Astrocyte (in vitro differentiated cells and primary cell): ENCODE data around the gene HHIPL2. TPM values are rescaled to one million over a fixed set of nuclear protein-coding genes. Genes with fewer than 3 reads are reported as not detected.
"Not testable (repeated sequence)": the region's sequence is repeated elsewhere in the genome, so short reads cannot be mapped to it uniquely, and the experiment has no call there.

Experiments used
- DNase-seq: peaks from one replicate; pipeline ENCODE4 v3.0.0-alpha.2; 2010; ENCODE audit warnings: low read depth
- FAIRE-seq: peaks from 2 replicates; lab custom pipeline; 2011; peaks lifted over from hg19 to GRCh38; lab: Jason Lieb, UNC
- H2AFZ ChIP-seq: 2 replicates; pipeline ENCODE4 v1.6.0; 2012; ENCODE audit warnings: low read depth, low read length, inconsistent platforms
- H3K27ac ChIP-seq: 2 replicates; pipeline ENCODE4 v1.5.1; 2011; ENCODE audit warnings: low read depth, low read length, inconsistent platforms
- H3K27me3 ChIP-seq: 2 replicates; pipeline ENCODE4 v1.6.0; 2011; ENCODE audit warnings: low read length, inconsistent platforms; ENCODE audit not compliant: insufficient read depth
- H3K36me3 ChIP-seq: 2 replicates; pipeline ENCODE4 v1.5.1; 2011; ENCODE audit warnings: low read length, inconsistent platforms; ENCODE audit not compliant: insufficient read depth
- H3K4me1 ChIP-seq: 2 replicates; pipeline ENCODE4 v1.5.1; 2011; ENCODE audit warnings: low read length, inconsistent platforms; ENCODE audit not compliant: insufficient read depth
- H3K4me2 ChIP-seq: 2 replicates; pipeline ENCODE4 v1.6.0; 2012; ENCODE audit warnings: low read length, inconsistent platforms
- H3K4me3 ChIP-seq: 2 replicates; pipeline ENCODE4 v1.5.1; 2011; ENCODE audit warnings: low read depth, mild to moderate bottlenecking, low read length, inconsistent platforms; ENCODE audit not compliant: insufficient read depth
- H3K79me2 ChIP-seq: 2 replicates; pipeline ENCODE4 v1.6.0; 2012; ENCODE audit warnings: mild to moderate bottlenecking, low read length, inconsistent platforms; ENCODE audit not compliant: insufficient read depth
- H3K9ac ChIP-seq: 2 replicates; pipeline ENCODE4 v1.6.0; 2012; ENCODE audit warnings: mild to moderate bottlenecking, low read length, inconsistent platforms
- H3K9me3 ChIP-seq: 2 replicates; pipeline ENCODE4 v1.5.1; 2012; ENCODE audit warnings: low read depth, mild to moderate bottlenecking, low read length, inconsistent platforms; ENCODE audit not compliant: insufficient read depth
- H4K20me1 ChIP-seq: 2 replicates; pipeline ENCODE4 v1.6.0; 2012; ENCODE audit warnings: low read length, inconsistent platforms; ENCODE audit not compliant: insufficient read depth
- H3K27ac Mint-ChIP-seq: one replicate; pipeline ENCODE4 v1.8.0; 2021; ENCODE audit warnings: mild to moderate bottlenecking, mixed read lengths; ENCODE audit not compliant: unreplicated experiment
- H3K27me3 Mint-ChIP-seq: one replicate; pipeline ENCODE4 v1.8.0; 2021; ENCODE audit warnings: low read depth, mixed read lengths; ENCODE audit not compliant: unreplicated experiment
- H3K36me3 Mint-ChIP-seq: one replicate; pipeline ENCODE4 v1.8.0; 2021; ENCODE audit warnings: low read depth, mixed read lengths; ENCODE audit not compliant: unreplicated experiment
- H3K4me1 Mint-ChIP-seq: one replicate; pipeline ENCODE4 v1.8.0; 2021; ENCODE audit warnings: low read depth, mixed read lengths; ENCODE audit not compliant: unreplicated experiment
- H3K4me3 Mint-ChIP-seq: one replicate; pipeline ENCODE4 v1.8.0; 2021; ENCODE audit warnings: mild to moderate bottlenecking, moderate library complexity, mixed read lengths; ENCODE audit not compliant: unreplicated experiment
- H3K9me3 Mint-ChIP-seq: one replicate; pipeline ENCODE4 v1.8.0; 2021; ENCODE audit warnings: mild to moderate bottlenecking, mixed read lengths; ENCODE audit not compliant: unreplicated experiment
- EZH2 ChIP-seq: IDR thresholded peaks from 2 replicates; pipeline ENCODE4 v1.6.1; 2012; ENCODE audit warnings: mild to moderate bottlenecking, low read length, inconsistent platforms; ENCODE audit not compliant: insufficient read depth
- total RNA-seq: library from RNA; stranded (reverse); gene quantifications from 2 replicates; pipeline ENCODE4 v1.2.1, GENCODE V29; 2021

HHIPL2 gene
- total RNA-seq, 1 donor from 2014 or later, result 0.16 TPM

DNA sequence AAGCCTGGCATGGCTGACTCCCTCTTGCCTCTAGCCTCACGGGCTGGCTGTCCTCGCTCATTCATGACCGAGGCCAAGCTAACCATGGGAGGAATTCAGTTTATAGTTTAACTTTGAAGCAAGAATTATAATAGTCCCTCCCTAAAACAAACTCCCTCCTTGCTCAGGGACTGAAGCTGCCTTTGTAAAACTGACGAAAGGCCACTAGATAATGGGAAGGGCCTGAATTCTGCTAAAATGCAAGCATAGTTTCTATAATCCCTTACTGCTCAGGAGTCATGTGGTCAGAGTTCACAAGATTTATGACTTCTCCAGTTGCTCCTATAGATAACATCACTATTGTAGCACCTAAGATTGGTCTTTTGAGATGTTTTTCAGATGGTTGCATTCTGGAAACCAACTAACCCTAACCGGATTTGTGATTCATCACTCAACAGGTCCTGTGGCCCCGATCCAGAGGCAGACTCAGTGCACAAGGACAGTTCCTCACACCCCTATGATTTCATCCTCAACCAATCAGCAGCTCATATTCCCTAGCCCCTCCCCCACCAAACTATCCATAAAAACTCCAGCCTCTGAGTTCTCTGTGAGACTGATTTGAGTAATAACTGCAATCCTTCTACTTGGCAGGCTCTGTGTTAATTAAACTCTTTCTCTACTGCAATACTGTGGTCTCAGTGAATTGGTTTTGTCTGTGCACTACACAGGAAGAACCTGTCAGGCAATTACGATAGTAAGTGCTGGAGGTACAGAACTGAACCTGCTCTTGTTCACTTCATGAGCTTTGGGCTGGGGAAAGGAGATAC is 26.4 kb downstream of the HHIPL2 start:
- FAIRE-seq (no peak), DNase-seq (peak; percentile 33)
- Mint-ChIP-seq H3K9me3 (no peaks in the 10 kb centered on the region), H3K4me3 (no peak overlapping the region), H3K36me3 (no peaks in the 10 kb centered on the region), H3K27me3 (peaks cover 7% of the 10 kb centered on the region), H3K27ac (no peak overlapping the region), H3K4me1 (peaks cover 5% of the 10 kb centered on the region)
- Histone ChIP-seq H3K36me3 (no peaks in the 10 kb centered on the region), H3K27me3 (peaks cover 3% of the 10 kb centered on the region), H3K4me3 (no peak overlapping the region), H3K27ac (no peak overlapping the region), H2AFZ (no peak overlapping the region), H3K4me1 (no peaks in the 10 kb centered on the region), H4K20me1 (no peaks in the 10 kb centered on the region), H3K79me2 (no peaks in the 10 kb centered on the region), H3K9me3 (no peaks in the 10 kb centered on the region), H3K4me2 (no peak overlapping the region), H3K9ac (no peak overlapping the region)
- TF ChIP-seq EZH2, result no peak

DNA sequence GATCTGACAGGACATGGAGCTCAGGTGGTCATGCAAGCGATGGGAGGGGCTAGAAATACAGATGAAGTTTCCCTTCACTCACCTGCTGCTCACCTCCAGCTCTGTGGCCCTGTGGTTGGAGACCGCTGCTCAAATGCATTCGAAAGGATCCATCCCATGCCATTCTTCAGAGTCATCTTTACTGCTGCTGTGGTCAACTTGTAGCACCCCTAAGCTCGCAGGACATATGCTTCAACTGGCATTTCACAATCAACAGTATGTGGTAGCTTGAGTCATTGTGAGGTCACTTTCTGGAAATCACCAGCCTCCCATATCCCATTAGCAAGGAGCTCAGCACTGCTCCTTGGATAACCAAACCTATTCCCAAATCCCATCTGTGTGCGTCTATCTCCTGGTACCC is 58.4 kb downstream of the HHIPL2 start:
- H3K36me3 Mint-ChIP-seq, H3K4me3 ChIP-seq, H3K27ac Mint-ChIP-seq, H3K4me1 ChIP-seq, H3K9me3 ChIP-seq, H3K4me3 Mint-ChIP-seq, H3K27me3 Mint-ChIP-seq, H3K9ac ChIP-seq, H3K27me3 ChIP-seq, H2AFZ ChIP-seq, H3K79me2 ChIP-seq, FAIRE-seq, H3K9me3 Mint-ChIP-seq, H3K4me2 ChIP-seq, H4K20me1 ChIP-seq, H3K27ac ChIP-seq, H3K36me3 ChIP-seq, H3K4me1 Mint-ChIP-seq: not testable (repeated sequence)
- DNase-seq, result peak; percentile 86

DNA sequence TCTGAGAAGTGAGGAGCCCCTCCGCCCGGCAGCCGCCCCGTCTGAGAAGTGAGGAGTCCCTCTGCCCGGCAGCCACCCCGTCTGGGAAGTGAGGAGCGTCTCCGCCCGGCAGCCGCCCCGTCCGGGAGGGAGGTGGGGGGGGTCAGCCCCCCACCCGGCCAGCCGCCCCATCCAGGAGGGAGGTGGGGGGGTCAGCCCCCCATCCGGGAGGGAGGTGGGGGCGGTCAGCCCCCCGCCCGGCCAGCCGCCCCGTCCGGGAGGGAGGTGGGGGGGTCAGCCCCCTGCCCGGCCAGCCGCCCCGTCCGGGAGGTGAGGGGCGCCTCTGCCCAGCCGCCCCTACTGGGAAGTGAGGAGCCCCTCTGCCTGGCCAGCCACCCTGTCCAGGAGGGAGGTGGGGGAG is 60.1 kb downstream of the HHIPL2 start:
- not testable (repeated sequence) for H3K4me3 Mint-ChIP-seq

DNA sequence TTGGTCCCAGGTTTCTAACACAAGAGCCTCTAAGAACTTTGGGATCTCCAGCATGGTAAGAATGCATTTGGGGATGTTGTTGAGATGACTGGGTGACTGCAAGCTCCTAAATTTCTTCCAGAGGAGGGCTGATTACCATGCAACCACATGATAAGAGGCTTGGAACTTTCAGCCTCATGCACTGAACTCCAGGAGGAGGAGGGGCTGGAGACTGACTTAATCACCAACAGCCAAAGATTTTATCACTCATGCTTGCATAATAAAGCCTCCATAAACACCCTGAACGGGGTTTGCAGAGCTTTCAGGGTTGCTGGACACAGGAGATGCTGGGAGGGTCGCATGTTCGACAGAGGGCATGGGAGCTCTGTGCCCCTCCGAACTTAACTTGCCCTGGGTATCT is 63.9 kb downstream of the HHIPL2 start:
- H3K79me2 ChIP-seq, H2AFZ ChIP-seq, H3K27ac ChIP-seq, H3K4me1 ChIP-seq, H3K4me1 Mint-ChIP-seq, H3K9me3 Mint-ChIP-seq, FAIRE-seq, H3K36me3 Mint-ChIP-seq, H3K9me3 ChIP-seq, H3K4me3 ChIP-seq, H3K27ac Mint-ChIP-seq, H3K9ac ChIP-seq, H3K4me3 Mint-ChIP-seq, H3K36me3 ChIP-seq, H3K27me3 ChIP-seq, H3K4me2 ChIP-seq, H4K20me1 ChIP-seq, H3K27me3 Mint-ChIP-seq: not testable (repeated sequence)
- peak; percentile 65 for DNase-seq

More for the DNA sequence above, 60.1 kb downstream of the HHIPL2 start:
- H3K4me1 Mint-ChIP-seq, DNase-seq, H3K27me3 ChIP-seq, H3K4me1 ChIP-seq, H3K9me3 Mint-ChIP-seq, H3K36me3 ChIP-seq, H3K9ac ChIP-seq, H3K27me3 Mint-ChIP-seq, H3K9me3 ChIP-seq, H4K20me1 ChIP-seq, H3K4me2 ChIP-seq, FAIRE-seq, H2AFZ ChIP-seq, H3K79me2 ChIP-seq, H3K27ac ChIP-seq, H3K4me3 ChIP-seq, H3K36me3 Mint-ChIP-seq, H3K27ac Mint-ChIP-seq: not testable (repeated sequence)

DNA sequence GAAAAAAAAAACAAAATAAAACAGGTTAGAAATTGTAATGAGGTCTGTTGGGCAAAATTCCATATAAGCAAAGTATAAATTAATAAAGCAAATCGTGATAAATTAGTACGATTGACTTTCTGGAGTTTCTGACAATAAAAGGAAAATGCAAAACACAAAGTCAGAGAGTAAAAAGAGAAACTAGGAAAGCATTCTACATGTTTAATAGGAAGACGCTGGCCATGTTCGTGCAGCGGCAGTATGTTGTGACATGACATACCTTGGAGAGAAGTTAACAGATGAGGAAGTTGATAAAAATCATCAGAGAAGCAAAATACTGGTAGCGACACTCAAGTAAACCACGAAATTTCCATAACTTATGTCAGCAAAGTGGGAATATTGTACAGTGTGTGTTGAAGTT is 68.3 kb downstream of the HHIPL2 start:
- not testable (repeated sequence) for H3K4me2 ChIP-seq, H3K4me3 ChIP-seq, H3K9me3 ChIP-seq, H2AFZ ChIP-seq, H3K9me3 Mint-ChIP-seq, H3K4me1 ChIP-seq, H3K4me3 Mint-ChIP-seq, H3K27me3 Mint-ChIP-seq, DNase-seq, H3K9ac ChIP-seq, FAIRE-seq, H3K36me3 Mint-ChIP-seq, H3K36me3 ChIP-seq, H3K79me2 ChIP-seq, H3K27ac ChIP-seq, H3K27ac Mint-ChIP-seq, H4K20me1 ChIP-seq, H3K27me3 ChIP-seq, H3K4me1 Mint-ChIP-seq

DNA sequence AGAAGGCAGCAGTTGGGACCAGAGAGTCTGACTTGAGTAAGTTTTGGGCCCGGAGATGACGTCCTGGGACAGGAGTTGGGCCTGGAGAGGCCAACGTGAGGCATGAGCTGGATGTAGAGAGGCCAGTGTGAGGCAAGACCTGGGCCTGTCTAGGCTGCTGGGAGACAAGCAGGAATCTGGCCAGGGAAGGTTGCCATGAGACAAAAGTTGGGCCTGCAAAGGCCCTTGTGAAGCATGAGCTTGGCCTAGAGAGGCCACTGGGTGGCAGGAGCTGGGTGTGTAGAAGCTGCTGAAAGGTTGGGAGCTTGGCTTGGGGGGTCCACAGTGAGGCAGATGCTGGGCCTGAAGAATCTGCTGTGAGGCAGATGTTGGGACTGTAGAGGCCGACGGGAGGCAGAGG is 71.5 kb downstream of the HHIPL2 start:
- not testable (repeated sequence) for H3K36me3 Mint-ChIP-seq, H3K27ac Mint-ChIP-seq

More for the DNA sequence above, 71.5 kb downstream of the HHIPL2 start:
- not testable (repeated sequence) for H3K27me3 ChIP-seq, H3K27me3 Mint-ChIP-seq, H3K9me3 Mint-ChIP-seq, H3K27ac ChIP-seq, H3K9ac ChIP-seq, H3K4me1 Mint-ChIP-seq, FAIRE-seq, H3K4me2 ChIP-seq, H3K36me3 ChIP-seq, H3K4me3 Mint-ChIP-seq, H3K79me2 ChIP-seq, H3K4me3 ChIP-seq, H3K9me3 ChIP-seq, H3K4me1 ChIP-seq, DNase-seq, H4K20me1 ChIP-seq, H2AFZ ChIP-seq
